ENCODE data around the gene VWA8.

The VWA8 gene

DNA sequence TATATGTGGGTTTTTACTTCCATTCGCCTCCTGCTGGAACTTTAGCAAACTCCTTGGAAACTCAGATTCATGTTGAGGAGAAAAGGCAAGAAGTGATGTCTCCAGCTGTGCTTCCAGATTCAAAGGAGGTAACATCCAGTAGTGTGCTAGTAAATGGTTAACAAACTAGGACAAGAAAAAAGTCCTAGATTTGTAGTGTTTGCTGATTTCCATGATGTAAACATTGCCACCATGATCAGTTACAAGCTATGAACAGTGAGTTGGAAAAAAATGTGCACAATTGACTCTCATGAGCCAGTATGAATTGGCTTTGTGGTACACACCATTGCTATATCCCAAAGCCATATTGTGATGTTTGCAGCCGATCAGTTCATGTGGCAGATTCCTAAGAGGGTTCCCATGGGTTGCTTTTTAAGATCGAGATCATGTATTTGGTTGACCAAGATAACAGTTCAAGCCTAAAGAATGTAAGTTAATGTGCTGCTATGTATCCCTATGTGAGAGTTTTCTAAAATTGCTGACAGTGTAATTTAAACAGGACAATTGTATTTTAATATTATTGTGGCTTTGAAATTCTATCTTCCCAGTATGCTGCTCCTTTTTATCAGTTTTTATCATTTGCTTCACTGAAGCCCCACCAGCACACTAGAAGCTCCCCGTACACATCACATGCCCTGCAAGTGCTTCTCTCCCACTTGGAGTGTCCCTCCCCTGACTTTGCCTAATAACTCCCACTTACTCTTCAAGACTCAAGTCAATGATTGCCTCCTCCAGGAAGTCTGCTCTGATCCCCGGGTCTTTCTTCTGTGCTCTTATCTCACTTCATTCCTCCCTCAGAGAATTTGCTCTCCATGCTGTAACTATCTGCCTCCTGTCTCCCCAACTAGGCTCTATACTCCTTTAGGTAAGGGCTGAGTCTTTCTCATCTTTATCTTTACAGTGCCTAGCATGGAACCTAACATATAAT lies 355.3 kb downstream of the VWA8 start:
- no peak overlapping the region for H3K4me3 ChIP-seq (replicated peaks in 1 of 2; ENCODE audit: low read depth in 2 of 2, low read length in 2 of 2)
- DNase-seq (ENCODE audit: low read depth in 2 of 2) = no peak
- TF ChIP-seq, protein P1, sequence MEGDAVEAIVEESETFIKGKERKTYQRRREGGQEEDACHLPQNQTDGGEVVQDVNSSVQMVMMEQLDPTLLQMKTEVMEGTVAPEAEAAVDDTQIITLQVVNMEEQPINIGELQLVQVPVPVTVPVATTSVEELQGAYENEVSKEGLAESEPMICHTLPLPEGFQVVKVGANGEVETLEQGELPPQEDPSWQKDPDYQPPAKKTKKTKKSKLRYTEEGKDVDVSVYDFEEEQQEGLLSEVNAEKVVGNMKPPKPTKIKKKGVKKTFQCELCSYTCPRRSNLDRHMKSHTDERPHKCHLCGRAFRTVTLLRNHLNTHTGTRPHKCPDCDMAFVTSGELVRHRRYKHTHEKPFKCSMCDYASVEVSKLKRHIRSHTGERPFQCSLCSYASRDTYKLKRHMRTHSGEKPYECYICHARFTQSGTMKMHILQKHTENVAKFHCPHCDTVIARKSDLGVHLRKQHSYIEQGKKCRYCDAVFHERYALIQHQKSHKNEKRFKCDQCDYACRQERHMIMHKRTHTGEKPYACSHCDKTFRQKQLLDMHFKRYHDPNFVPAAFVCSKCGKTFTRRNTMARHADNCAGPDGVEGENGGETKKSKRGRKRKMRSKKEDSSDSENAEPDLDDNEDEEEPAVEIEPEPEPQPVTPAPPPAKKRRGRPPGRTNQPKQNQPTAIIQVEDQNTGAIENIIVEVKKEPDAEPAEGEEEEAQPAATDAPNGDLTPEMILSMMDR (IDR thresholded peaks at IDR 0.05; ENCODE audit: low read depth, low read length) = no peak

DNA sequence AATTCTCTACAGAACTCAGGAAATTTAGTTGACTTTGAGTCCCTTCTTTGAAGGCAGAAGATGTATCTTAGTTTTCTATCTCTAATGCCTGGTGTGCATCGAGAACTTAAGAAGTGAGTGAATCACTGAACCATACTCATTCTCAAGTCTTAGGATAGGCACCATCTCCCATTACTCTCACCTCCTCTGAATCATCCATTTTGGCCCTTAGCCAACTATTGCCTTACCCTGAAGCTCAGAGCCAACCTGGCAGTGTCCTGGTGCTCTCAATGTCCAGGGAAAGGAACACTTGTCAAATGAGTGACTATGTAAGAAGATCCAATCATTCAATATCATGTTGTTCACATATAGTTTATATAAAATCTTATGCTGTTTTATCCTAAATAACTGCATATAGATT lies 357.0 kb downstream of the VWA8 start:
- TF ChIP-seq, protein P1 (IDR thresholded peaks at IDR 0.05; ENCODE audit: low read depth, low read length) = no peak
- H3K4me3 ChIP-seq (replicated peaks in 1 of 2; ENCODE audit: low read depth in 2 of 2, low read length in 2 of 2) = no peak overlapping the region
- DNase-seq (ENCODE audit: low read depth in 2 of 2) = peak; percentile 59 to 92

DNA sequence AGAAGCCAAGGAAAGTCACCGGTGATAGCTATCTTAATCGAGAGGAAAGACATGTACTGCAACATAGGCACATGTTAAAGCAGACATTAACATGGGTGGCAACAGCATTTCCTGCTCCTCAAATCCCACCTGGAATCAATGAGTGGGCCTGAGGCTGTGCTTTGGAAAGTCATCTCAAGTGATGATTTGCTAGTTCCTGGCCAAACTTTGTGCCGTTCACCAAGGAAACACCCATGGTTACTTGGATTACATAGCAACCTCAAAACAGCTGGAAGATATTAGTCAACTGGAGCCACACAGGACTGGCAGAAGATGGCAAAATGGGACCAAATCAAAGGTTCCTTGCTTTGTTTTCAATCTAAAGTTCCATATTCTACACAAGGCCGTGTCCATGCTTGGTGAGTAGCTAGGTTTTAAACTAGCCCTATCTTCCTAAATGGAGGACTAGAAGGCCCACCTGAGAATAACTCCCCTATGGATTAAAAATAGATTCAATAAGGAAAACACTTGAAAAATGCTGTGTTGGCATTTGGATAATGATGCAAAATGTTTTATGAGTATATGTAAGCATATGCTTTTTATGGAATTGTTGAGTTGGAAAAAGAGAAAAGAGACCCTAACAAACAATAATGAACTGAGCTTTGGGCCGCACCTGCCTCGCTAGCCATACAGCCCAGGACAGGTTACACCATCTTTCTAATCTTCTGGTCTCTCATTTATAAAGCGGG lies 359.0 kb downstream of the VWA8 start:
- peak; percentile 38 to 75 for DNase-seq (ENCODE audit: low read depth in 2 of 2)
- no peak overlapping the region for H3K4me3 ChIP-seq (replicated peaks in 1 of 2; ENCODE audit: low read depth in 2 of 2, low read length in 2 of 2)
- TF ChIP-seq, protein P1 (IDR thresholded peaks at IDR 0.05; ENCODE audit: low read depth, low read length) = no peak

DNA sequence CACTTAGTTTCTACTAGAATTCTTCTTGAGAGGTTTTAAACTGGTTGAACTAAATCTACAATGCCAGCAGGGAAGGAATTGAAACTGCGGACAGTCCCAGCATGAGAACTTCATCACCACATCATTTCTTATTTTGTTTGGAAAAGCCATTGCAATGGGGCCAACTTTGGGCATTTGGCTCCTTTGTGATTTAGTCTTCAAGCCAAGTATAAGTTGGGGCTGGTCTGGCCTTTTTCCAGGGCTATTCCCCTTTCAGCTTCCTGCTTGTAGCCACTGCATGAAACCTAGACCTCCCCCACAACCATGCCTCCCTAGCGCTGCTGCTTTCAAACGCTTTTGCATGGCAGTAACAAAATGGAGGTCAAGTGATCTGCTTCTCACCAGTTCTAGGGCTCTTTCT lies 361.3 kb downstream of the VWA8 start:
- TF ChIP-seq, protein P1 (IDR thresholded peaks at IDR 0.05; ENCODE audit: low read depth, low read length) = no peak
- no peak overlapping the region for H3K4me3 ChIP-seq (replicated peaks in 1 of 2; ENCODE audit: low read depth in 2 of 2, low read length in 2 of 2)
- DNase-seq (ENCODE audit: low read depth in 2 of 2) = no peak

DNA sequence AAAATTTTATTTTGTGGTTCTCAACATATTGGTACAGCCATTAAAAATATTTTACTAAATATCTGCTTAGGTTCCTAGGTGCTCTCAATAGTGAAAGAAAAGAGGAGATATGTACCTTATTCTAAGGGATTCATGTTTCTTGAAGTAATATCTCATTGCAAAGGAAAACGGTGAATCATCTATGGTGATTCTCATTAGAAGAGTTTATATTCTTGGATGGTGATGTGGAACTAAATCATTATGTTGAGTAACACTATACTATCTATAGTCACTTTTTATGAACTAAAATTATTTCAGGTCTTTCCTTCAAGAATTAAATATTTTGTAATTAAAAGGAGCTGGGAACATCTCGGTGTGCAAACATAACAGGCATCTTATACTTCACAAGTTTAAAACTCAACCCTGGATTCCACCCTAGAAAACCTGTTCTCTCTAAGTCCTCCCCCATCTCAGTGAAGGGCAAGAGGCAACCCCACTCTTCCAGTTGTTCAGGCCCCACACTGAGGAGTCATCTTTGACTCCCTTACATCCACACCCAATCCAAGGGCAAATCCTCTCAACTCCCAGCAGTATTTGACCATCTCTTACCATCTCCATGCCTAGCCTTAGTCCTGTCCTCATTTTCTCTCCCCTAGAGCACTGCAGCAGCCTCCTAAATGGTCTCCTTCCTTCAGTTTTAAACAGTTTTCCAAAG lies 363.4 kb downstream of the VWA8 start:
- H3K4me3 ChIP-seq (replicated peaks in 1 of 2; ENCODE audit: low read depth in 2 of 2, low read length in 2 of 2) = no peak overlapping the region
- peak in 1 of 2 donors; percentile 64 for DNase-seq (ENCODE audit: low read depth in 2 of 2)
- TF ChIP-seq, protein P1 (IDR thresholded peaks at IDR 0.05; ENCODE audit: low read depth, low read length) = no peak

DNA sequence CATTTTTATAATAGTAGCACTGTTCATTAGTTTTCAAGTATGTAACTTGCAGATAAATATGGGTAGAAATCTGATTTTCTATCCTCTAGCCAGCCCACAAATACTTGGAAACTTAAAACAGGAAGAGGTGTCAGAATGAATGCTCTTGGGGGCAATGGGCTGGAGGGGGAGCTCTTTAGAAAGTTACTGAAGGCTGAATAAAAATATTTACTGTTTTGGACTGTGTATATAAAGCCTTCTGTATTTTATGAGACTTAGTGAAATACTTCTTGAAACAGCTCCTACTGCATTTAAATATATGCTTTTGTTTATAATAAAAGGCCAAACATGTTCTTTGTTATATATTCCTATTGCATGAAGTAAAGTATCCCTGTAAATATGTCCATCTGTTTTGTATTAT lies 364.7 kb downstream of the VWA8 start:
- H3K4me3 ChIP-seq (replicated peaks in 1 of 2; ENCODE audit: low read depth in 2 of 2, low read length in 2 of 2) = no peak overlapping the region
- DNase-seq (ENCODE audit: low read depth in 2 of 2) = peak; percentile 49 to 57
- TF ChIP-seq, protein P1 (IDR thresholded peaks at IDR 0.05; ENCODE audit: low read depth, low read length) = peak; percentile 27
